Retina (tissue), 1 donor: ENCODE data around the gene AUTS2.

Source experiments
- DNase-seq: peaks from one replicate; pipeline ENCODE4 v3.0.0-alpha.2; 2016

AUTS2 gene

DNA sequence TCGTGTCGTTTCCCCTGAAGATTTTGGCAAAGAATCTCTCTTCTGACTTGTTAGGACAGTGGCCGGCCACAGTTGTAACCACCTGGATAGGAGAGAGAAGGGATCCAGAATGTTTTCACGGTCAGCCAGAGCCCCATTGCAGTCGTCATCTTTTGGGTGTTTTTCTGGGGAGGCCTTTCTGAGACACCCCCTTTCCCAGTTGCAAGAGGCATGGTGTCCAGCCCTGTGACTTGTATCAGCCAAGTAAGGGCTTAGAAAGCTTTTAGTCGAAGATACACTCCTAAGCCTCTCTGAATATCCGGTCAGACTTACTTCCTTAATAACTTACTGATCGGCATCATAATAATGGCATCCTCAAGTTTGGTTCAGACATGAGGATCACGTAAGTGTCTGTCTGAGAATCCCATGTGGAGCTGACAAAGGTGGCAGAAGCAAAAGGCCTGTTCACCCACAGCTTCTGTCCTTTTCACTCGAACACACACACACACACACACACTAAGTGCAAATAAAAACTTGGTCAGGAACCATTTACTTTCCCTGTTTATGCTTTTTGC lies 1098.0 kb downstream of the AUTS2 start:
- peak; percentile 56 for DNase-seq

- DNase-seq: peak; percentile 58
These were observed 1100.1 kb downstream of the AUTS2 start for GRCh38 chr7:70698219-70698832.

DNA sequence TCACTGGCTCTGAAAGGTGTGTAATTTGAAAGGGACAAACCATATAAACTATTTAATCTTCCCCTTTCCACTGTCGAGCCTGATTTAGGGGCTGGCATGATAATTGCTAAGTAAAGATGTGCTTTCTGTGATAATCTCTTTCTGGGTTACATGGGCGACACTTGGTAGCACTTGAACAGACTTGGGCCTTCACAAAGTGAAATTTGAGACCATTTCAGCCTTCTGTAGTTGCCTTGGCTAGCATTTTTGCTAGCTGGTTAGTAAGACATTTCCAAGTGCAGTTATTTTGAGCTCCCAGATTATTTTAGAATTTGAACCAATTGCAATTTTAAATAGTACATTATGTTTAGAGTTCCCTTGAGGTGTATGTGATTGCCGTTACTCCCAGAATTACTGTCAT lies 1101.0 kb downstream of the AUTS2 start:
- no peak for DNase-seq

DNA sequence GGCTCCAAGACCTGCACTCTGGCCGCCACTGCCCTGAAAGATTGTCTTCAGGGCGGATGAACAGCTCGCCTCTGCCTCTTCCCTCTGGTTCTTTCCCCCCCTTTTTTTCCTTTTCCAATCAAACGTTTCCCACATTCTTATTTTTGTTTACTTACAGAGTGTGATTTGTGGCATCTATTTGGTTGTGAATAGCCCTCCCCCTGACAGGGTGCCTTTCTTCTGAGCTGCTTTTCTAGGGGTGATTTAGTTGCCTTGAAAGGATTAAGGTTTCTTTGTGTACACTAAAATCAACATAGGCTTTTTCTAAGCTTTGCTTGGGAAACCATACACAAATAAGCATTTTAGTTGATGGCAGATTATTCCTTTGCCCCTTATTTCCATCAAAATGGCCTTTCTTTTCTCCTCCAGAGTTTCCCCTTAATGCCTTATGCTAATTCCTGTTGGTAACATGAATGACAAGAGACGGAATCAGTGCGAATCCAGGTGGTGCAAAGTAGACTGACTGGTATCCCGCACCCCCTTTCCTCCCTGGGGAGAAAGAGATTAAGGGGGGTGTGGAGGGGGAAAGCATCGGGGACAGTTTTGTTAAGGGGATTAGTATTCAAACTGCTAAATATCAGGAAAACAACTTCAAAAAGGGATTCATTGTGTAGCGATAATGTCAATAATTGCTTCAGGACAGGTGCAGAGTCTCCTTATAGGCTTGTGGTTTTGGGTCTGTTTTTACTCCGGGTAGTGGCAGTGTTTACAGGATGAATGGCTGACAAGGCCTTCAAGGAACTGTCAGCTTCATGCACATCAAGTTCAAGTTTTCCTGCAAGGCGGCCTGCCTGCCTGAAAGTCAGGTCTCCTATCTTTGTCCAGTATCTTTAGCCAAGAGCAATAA lies 1102.0 kb downstream of the AUTS2 start:
- no peak for DNase-seq

DNA sequence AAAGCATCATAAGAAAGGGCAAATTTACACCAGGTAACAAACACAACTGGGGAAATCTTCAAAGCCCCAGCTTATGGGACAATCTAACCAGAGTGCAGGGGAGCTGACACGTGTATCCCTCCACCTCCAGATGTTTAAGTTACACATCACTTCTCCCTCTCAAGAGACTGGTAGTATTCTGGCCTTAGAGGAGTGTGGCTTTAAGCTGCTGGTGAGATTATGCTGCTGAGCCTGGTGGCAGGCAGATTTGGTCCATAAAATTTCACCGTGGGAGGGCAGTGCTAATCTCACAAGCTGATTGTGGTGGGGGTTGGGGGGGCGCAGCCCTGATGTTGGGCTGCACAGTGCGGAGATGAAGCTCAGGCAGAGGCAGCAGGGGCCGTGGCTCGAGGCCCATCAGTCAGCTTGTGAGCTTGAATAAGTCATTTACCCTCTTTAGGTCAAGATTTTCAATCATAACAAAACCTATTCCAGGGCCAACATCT lies 1102.7 kb downstream of the AUTS2 start:
- peak; percentile 50 for DNase-seq

DNA sequence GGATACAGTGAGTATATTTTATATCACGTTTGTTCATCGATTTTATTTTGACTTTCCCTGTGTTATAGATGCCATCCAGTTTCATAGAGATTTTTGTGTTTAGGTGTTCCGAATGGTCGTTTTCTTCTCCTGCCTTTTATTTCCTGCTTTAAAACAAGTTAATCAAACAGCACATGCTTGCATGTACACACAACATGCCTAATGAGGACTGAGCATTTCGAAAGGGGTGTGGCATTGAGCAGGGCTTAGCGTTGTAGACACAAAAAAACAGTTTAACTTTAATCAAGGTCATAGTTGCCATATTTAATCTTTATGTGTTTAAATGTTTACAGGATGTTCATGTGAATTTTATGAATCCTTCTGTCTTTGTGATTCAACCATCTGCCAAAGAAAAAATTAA lies 1103.2 kb downstream of the AUTS2 start:
- DNase-seq: no peak

- DNase-seq: no peak
These were observed 1103.7 kb downstream of the AUTS2 start for GRCh38 chr7:70701991-70702390.

DNA sequence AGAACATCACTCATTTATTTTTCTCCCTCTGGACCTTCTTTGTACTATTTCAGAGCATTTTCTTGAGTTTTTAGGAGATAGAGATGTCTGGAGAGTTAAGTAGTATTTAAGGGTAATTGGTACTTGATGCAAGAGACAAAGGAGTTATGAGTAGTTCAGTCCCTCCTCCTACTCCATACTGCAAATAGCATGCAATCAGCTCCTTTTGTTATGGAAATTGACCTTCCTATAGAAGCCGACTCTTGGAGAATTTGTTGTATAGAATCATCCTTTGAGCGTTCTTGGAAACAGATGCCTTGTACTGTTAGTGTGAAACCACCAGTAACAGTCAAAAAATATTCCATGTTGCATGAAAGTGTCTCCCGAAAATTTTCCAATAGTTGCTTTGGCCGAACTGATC lies 1105.5 kb downstream of the AUTS2 start:
- no peak for DNase-seq

DNA sequence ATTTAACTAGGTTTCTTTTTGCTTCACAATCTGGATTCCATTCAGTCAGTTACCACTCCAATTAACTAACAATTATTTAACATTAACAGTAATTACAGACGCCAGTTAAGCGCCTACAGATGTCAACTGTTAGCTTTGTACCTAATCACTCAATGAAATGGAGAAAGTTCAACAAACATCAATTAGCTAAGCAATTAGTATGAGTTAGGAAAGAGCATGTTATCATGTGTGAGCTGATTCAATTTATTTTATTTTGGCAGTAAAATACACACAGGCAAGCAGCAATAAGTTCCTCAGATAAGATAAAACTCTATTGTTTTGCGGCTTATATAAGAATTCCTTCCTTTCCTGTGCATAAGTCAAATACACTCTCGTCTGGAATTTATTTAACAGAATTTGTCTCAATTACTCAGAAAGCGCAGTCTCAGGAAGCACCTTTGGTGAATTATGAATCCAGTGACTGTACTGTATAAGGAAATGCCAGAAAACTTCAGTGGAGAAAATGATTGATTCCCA lies 1106.6 kb downstream of the AUTS2 start:
- no peak for DNase-seq

DNA sequence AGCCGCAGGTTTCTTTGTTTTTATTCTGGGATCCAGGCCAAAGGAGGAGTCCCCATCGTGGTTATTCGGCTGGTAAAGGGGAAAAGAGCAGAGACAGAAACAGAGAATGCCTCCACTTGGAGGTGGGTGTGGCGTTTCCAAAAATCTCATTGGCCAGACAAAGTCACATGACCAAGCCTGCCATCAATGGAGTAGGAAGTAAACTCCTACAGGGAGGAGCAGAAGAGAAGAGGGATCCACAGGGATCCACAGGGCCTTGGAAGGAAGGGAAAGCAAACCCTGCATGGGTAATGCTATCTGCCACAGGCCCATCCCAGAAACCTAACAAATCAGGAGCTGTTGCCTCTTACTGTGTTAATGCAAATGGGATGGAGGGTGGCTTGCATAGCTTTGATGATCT lies 1107.9 kb downstream of the AUTS2 start:
- no peak for DNase-seq

DNA sequence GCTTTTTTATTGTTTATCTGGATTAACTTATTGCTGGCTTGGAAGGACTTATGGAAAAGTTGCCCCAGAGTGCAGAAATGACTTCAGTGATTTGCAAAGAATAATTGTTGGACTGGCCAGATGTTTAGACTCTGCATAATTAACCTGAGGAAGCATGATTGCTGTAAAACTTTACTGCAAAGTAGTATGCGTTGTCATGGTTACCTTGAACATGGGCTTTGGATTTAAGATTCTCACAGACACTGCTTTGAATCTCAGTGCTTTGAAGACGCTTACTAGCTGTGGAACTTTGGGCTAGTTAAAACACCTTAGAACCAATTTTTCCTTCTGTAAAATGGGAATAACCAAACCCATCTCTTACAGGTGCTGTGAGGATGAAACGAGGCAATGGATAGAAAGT lies 1108.4 kb downstream of the AUTS2 start:
- no peak for DNase-seq

GRCh38 chr7:70707823-70708243 lies 1109.6 kb downstream of the AUTS2 start:
- DNase-seq: no peak

DNA sequence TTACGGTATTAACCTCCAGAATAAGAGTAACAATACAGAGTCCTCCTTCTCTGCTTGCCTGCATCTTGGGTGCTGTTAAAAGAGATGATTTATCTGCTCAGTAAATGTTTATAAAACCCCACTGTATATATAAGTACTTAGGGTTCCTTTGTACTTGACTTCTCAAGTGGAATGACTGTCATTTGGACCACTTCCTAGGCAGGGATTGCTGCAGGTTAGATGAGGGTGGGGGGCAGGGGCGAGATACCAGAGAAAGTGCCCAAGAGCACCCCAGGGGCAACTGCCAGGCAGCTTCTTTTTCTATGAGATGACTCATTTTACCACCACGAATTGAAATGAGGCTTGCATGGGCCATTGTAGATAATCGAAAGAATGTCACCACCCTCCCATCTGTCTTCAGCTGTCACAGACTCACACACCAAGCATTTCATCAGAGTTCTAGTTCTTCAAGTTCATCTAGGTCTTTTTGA lies 1111.8 kb downstream of the AUTS2 start:
- no peak for DNase-seq

GRCh38 chr7:70710651-70711050 lies 1112.4 kb downstream of the AUTS2 start:
- DNase-seq: no peak

DNA sequence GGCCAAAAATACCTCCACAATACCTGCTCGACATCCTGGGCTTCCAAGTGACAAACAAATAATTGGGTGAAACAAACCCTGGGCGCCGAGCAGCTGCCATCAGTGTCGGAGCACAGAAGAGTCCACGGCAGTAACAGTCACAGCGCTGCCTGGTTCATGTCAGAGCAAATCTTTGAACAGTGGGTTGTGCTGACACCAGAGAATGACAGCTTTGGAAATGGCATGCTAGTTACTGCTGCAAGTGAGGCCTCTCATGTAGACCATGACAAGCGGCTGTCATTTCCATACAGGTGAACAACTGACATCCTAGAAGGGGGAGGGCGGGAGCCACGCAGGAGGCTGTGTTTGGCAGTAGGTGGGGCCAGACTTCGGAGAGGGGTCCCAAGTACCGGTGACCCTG lies 1113.2 kb downstream of the AUTS2 start:
- DNase-seq: no peak

GRCh38 chr7:70712942-70713341 lies 1114.7 kb downstream of the AUTS2 start:
- DNase-seq: no peak

GRCh38 chr7:70714506-70715038 lies 1116.3 kb downstream of the AUTS2 start:
- no peak for DNase-seq

DNA sequence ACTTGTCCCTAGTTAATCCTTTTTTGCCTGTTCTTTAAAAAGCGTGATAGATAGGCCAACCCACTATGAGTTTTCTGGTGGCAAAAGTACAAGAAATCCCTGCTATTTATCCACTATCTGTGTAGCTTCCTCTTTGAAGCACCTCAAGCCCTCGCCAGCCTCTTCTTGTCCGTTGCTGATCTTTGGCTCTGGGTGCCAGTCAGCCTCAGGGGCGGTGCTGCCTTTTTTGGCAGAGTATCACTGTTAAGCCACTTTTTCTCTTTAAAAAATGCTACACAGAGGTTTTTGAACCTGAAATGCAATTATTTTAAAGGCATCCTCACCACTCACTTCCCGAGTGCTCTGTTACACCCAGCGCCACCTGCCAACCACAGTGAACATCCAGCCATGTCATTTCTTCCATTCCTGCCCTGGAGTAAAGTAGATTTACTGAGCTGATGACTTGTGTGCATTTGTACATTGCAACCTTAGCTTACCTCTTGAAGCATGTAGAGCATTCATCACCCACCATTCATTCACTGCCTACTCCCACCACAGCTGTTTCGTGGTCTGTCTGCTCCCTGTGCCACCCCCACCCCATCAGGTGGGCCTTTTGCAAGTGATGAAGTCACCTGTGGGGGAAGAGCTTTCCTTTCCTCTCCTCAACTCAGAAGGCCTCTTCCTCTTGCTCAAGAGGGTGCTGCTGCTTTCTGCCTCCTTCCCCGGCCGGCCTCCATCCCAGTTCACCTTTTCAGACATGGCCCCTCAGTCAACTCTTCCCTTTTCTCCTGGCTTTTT lies 1119.5 kb downstream of the AUTS2 start:
- no peak for DNase-seq

DNA sequence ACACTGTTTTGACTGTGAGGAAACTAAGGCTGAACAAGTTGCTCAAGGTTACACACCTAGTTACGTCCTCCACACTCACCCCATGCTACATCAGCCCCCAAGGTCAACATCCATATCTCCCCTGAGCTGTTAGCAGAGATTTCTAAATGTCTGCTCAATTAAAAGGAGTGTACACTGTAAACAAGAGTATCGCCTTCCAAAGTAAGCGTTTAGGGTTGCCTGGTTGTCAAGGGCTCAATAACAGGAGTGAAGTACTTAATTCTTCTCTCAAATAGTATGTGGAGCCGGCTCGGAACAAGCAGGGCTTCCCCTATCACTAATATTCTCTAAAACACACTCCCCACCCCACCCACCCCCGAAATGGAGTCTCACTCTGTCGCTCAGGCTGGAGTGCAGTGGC lies 1120.8 kb downstream of the AUTS2 start:
- DNase-seq: no peak

GRCh38 chr7:70720191-70720873 lies 1122.1 kb downstream of the AUTS2 start:
- no peak for DNase-seq

DNA sequence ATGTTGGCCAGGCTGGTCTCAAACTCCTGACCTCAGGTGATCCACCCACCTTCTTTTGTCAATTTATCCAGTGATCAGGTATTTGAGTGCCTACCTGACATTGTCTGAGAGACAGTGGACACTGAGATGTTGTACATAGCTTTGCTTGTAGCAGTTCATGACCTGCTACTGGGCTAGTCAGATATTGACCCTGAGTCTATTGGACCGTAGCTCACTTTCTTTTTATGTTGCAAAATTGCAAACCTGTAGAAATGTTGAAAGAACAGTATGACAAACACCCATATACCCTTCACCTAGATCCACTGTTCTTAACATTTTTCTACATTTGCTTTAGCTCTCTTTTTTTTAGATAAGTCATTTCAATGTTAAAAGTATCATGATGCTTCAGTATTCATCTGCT lies 1123.2 kb downstream of the AUTS2 start:
- DNase-seq: no peak

GRCh38 chr7:70723339-70723738 lies 1125.1 kb downstream of the AUTS2 start:
- no peak for DNase-seq
